HepG2 (cell line): Measurements from ENCODE around the gene RECQL5. TPM values are rescaled to one million over a fixed set of nuclear protein-coding genes. Genes with fewer than 3 reads are reported as not detected.
A peak's percentile ranks its signal among the peaks of the same experiment; 100 is the strongest.

Experiments
- ASH2L ChIP-seq: fragments of 300-600, 200-600 bp; sonication (generic); IDR thresholded peaks from 2 replicates; pipeline ENCODE4 v1.7.0; 2017; ENCODE audit warnings: low read depth, mild to moderate bottlenecking, moderate library complexity, mixed read lengths, low read length; ENCODE audit not compliant: insufficient read length
- CHD4 ChIP-seq: fragments of 200-600 bp; sonication (generic); IDR thresholded peaks from 2 replicates; pipeline ENCODE4 v1.7.0; 2017; ENCODE audit warnings: mild to moderate bottlenecking, low read length, borderline replicate concordance
- KDM5B ChIP-seq: sonication (generic); formaldehyde crosslinking; IDR thresholded peaks from 2 replicates; pipeline ENCODE4 v1.4.0; 2020; ENCODE audit warnings: missing genetic modification reagents, mild to moderate bottlenecking, borderline replicate concordance
- PATZ1 ChIP-seq: sonication (generic); formaldehyde crosslinking; IDR thresholded peaks from 2 replicates; pipeline ENCODE4 v1.4.0; 2020; ENCODE audit warnings: missing genetic modification reagents
- PAXIP1 ChIP-seq: sonication (generic); formaldehyde crosslinking; conservative IDR thresholded peaks from 2 replicates; pipeline ENCODE4 v1.4.0; 2020; ENCODE audit warnings: mild to moderate bottlenecking, missing genetic modification reagents, moderate library complexity
- SALL2 ChIP-seq: sonication (generic); formaldehyde crosslinking; IDR thresholded peaks from 2 replicates; pipeline ENCODE4 v1.8.1; 2023; ENCODE audit warnings: mild to moderate bottlenecking, missing genetic modification reagents, inconsistent platforms
- SOX5 ChIP-seq: IDR thresholded peaks from 2 replicates; pipeline ENCODE4 v1.6.1; 2016; ENCODE audit warnings: borderline replicate concordance
- TCF7 ChIP-seq: sonication (generic); IDR thresholded peaks from 2 replicates; pipeline ENCODE4 v1.6.1; 2016; ENCODE audit warnings: antibody characterized with exemption, low read depth
- TCF7L2 ChIP-seq: IDR thresholded peaks from 2 replicates; pipeline ENCODE4 v1.6.1; 2011; ENCODE audit warnings: mild to moderate bottlenecking, low read depth, low read length, moderate library complexity
- ZBED4 ChIP-seq: sonication (generic); formaldehyde crosslinking; IDR thresholded peaks from 2 replicates; pipeline ENCODE4 v1.4.0; 2020; ENCODE audit warnings: missing genetic modification reagents, borderline replicate concordance
- ZNF232 ChIP-seq: sonication (generic); formaldehyde crosslinking; IDR thresholded peaks from 2 replicates; pipeline ENCODE4 v1.4.0; 2020; ENCODE audit warnings: missing genetic modification reagents, borderline replicate concordance
- ZNF430 ChIP-seq: sonication (generic); formaldehyde crosslinking; IDR thresholded peaks from 2 replicates; pipeline ENCODE4 v1.9.0; 2021; ENCODE audit warnings: mild to moderate bottlenecking, missing genetic modification reagents
- ZNF550 ChIP-seq: sonication (generic); formaldehyde crosslinking; IDR thresholded peaks from 2 replicates; pipeline ENCODE4 v1.4.0; 2020; ENCODE audit warnings: mild to moderate bottlenecking, missing genetic modification reagents, borderline replicate concordance
- ZNF710 ChIP-seq: sonication (generic); formaldehyde crosslinking; IDR thresholded peaks from 2 replicates; pipeline ENCODE4 v1.5.0; 2020; ENCODE audit warnings: mild to moderate bottlenecking, missing genetic modification reagents, borderline replicate concordance
- ZNF775 ChIP-seq: sonication (generic); formaldehyde crosslinking; IDR thresholded peaks from 2 replicates; pipeline ENCODE4 v1.4.0; 2020; ENCODE audit warnings: missing genetic modification reagents, mild to moderate bottlenecking, moderate library complexity, borderline replicate concordance
- ZNF792 ChIP-seq: IDR thresholded peaks from 2 replicates; pipeline ENCODE4 v1.6.1; 2016
- polyA plus RNA-seq, 8 experiments: library from polyadenylated mRNA; depleted of rRNA in 3 of 8; stranded (reverse) in 7 of 8; unstranded in 1 of 8; fragments of >200 nt; fragmentation: Illumina TruSeq in 4 of 8; extraction: Trizol in 4 of 8; gene quantifications; 2 replicates each; pipeline versions ENCODE4 v1.2.1 to v1.2.3, GENCODE V29; 2011 to 2016; ENCODE audit warnings: low read depth in 4 of 8, missing spikeins in 1 of 8, mixed read lengths in 1 of 8; ENCODE audit not compliant: insufficient read depth in 1 of 8
- total RNA-seq, 5 experiments: library from RNA; depleted of rRNA; stranded (reverse); fragments of >200 nt; fragmentation: Illumina TruSeq; extraction: Trizol; gene quantifications; 2 replicates each; pipeline ENCODE4 v1.2.3, GENCODE V29; 2016; ENCODE audit warnings: low read depth in 1 of 5

Gene RECQL5
- total and polyA plus RNA-seq, 2 of the 13 experiments (the other 11 are each of a cell fraction or from before 2014, with no cell fraction given) = 27.7 to 32.0 TPM

DNA sequence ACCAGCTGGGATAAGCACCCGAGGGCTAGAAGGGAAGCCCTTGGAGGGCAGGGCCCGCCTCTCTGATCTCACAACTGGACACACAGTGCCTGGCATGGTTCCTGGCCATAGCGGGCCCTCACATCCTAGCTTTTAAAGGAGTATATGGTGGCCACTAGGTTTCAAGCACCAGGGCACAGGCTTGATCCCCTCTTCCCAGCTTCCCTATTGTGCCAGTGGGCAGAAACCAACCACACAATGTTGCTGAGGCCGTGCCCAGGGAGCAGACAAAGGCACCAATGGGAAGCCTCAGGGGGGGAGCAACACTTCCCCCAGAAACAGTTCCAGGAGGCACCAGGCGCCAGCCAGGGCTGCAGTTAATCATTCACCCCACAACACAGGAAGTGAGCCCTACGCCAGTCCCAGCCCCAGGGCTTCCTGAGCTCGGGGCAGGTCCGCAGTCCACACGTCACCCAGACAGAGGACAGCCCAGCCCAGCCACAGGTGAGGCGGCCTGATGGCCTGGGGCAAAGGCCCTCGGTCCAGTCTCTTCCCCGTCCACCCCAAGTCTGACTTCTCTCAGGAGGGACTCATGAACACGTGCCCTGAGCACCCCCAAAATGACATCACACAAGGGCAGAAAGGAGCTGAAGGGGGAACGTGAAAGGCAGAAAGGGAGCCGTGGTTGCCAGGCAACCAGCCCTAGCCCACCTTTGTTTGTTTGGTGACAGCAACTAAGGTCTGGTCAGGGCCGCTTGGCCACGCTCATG lies 20.9 kb downstream of the RECQL5 start (continued):
- TF ChIP-seq PATZ1 (CRISPR knock-in tag) (peak; percentile 88), TCF7 (no peak), CHD4 (peak; percentile 80; the same call in 1 of the 2 replicates), ZNF775 (0 out of 2 replicates have a peak, but pooled peaks have one; percentile 60), KDM5B (CRISPR knock-in tag) (peak; percentile 88), ZNF710 (CRISPR knock-in tag) (peak; percentile 69; the same call in 1 of the 2 replicates), ZNF550 (CRISPR knock-in tag) (0 out of 2 replicates have a peak, but pooled peaks have one; percentile 61), PAXIP1 (CRISPR knock-in tag) (peak; percentile 92), TCF7L2 (no peak), ASH2L (peak; percentile 78), ZNF430 (peak; percentile 90), ZNF232 (CRISPR knock-in tag) (peak; percentile 73; the same call in 1 of the 2 replicates), SOX5 (peak; percentile 54), ZBED4 (CRISPR knock-in tag) (peak; percentile 73; the same call in 1 of the 2 replicates), ZNF792 (CRISPR knock-in tag) (peak; percentile 81), SALL2 (CRISPR knock-in tag) (peak; percentile 88)
